GM18868 (cell line): ENCODE measurements around the gene TPST1.
A peak's percentile ranks its signal among the peaks of the same experiment; 100 is the strongest.
"Not testable (repeated sequence)": the region's sequence is repeated elsewhere in the genome, so short reads cannot be mapped to it uniquely, and the experiment has no call there.

Experiments
- ATAC-seq: cut with Tn5 transposase; IDR thresholded peaks from one replicate; pipeline ENCODE4 v1.9.1; 2021; ENCODE audit warnings: mild to moderate bottlenecking, moderate library complexity; ENCODE audit not compliant: unreplicated experiment

Gene TPST1

DNA sequence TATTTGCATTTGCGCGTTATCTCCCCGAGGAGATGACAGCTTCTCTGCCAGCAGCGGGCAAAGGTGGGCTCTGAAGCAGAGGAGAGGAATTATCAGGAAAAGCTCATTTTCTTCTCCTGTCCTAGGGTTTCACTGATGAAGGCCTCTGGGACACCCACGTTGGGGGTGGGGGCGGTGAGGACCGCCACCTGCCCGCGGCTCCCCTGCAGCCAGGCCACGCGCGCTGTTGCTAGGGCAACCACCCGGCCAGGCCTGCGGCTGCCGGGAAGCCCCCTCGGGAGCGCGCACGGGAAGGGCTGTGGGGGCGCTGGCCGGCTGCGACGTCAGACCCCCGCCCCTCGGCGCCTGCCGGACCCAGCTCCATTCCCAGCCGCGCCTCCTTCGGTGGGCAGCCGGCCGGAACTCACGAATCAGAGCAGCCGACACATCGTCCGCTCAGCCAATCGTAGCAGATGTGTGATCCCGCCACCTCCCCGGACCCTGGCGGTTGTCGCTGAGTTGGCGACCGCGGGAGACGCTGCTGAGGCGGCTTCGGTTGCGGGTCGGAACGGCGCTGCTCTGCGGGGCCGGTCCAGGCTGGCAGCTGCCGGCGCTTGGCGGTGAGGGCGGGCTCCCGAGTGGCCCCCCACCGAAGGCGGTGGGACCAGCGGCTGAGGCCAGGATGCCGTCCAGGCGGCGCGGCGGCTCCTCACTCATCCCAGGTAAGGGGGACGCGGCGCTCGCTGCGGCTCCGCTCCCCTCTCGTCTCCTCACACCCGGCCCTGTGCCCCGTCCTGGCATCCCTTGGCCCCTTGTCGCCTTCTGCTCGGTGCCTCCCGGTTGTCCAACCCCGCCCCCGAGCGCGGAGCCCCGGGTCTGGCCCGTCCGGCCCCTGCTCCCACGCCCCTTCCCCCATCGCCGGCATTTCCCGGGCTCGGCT lies at the start of gene TPST1:
Gene TPST1, plus strand, starts transcription at position 513 of the 919 bp plus-strand sequence. CDS start 35,092 bp downstream, outside the sequence.
- peak; percentile 93 for ATAC-seq

DNA sequence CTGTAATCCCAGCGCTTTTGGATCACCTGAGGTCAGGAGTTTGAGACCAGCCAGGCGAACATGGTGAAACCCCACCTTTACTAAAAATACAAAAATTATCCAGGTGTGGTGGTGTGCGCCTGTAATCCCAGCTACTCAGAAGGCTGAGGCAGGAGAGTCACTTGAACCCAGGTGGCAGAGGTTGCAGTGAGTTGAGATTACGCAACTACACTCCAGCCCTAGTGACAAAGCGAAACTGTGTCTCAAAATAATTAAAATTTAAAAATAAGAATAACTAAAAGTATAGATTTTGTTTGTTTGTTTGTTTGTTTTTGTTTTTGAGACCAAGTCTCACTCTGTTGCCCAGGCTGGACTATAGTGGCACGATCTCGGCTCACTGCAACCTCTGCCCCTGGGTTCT lies 49.1 kb upstream of the TPST1 start:
- ATAC-seq = not testable (repeated sequence)

DNA sequence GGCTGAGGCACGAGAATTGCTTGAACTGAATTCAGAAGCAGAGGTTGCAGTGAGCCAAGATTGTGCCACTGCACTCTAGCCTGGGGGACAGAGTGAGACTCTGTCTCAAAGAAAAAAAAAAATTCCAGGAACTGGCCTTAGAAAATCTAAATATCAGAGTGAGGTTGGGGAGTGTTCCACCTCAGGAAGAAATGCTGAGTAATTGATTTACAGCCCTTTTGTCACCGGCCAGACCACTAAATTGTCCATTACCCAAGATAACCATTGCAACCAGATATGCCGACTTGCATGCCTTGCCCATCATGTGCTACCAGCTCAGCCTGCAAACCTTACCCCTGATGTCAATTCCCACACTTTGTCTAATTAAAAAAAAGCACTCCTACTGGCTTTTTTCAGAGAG lies 48.1 kb upstream of the TPST1 start:
- ATAC-seq = no peak

DNA sequence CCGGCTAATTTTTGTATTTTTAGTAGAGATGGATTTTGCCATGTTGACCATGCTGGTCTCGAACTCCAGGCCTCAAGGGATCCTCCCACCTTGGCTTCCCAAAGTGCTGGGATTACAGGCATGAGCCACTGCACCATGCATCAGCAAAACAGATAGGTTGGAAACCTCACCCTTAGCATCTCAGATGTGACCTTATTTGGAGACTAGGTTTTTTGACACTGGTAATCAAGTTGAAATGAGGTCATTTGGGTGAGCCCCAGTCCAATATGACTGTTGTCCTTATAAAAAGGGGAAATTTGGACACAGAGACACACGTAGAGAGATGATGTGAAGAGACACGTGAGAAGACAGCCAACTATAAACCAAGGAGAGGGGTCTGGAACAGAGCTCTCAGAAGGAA lies 42.5 kb upstream of the TPST1 start:
- no peak for ATAC-seq

DNA sequence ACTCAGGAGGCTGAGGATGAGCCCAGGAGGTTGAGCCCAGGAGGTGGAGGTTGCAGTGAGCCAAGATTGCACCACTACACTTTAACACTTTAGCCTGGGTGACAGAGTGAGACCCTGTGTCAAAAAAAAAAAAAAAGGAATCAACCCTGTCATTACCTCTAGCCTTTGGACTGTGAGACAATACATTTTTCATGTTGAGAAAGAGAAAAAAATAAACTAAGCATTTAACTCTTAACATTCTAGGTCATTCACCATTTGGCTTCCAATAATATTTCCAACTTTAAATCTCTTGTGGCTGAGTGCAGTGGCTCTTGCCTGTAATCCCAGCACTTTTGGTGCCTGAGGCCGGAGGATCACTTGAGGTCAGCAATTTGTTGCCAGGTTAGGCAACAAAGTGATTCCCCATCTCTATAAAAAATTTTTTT lies 41.9 kb upstream of the TPST1 start:
- ATAC-seq = no peak

DNA sequence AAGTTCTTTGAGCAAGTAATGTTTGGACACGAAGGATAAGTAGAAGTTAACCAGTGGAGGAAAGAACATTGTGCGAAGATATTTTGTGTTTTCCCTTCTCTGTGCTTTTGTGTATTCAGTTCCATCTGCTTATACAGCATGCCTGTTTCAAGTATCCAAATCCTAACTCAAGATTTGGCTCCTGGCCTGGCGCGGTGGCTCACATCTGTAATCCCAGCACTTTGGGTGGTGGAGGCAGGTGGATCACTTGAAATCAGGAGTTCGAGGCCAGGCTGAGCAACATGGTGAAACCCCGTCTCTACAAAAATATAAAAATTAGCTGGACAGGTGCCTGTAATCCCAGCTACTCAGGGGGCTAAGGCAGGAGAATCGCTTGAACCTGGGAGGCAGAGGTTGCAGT lies 40.8 kb upstream of the TPST1 start:
- ATAC-seq = no peak

DNA sequence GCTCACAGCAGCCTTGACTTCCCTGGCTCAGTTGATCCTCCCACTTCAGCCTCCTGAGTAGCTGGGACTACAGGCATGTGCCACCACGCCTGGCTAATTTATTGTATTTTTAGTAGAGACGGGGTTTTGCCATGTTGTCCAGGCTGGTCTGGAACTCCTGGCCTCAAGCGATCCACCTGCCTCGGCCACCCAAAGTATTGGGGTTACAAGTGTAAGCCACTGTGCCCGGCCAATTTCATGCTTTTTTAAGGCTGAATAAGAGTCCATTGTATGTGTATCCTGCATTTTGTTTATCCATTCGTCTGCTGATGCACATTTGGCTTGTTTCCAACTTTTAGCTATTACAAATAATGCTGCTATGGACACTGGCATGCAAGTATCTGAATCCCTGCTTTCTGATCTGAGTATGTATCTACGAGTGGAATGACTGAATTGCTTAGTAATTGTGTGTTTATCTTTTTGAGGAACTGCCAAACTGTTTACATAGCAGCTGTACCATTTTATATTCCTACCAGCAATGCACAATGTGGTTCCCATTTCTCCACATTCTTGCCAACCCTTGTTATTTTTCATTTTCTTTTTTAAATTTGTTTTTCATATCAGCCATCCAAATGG lies 37.3 kb upstream of the TPST1 start:
- ATAC-seq = no peak

DNA sequence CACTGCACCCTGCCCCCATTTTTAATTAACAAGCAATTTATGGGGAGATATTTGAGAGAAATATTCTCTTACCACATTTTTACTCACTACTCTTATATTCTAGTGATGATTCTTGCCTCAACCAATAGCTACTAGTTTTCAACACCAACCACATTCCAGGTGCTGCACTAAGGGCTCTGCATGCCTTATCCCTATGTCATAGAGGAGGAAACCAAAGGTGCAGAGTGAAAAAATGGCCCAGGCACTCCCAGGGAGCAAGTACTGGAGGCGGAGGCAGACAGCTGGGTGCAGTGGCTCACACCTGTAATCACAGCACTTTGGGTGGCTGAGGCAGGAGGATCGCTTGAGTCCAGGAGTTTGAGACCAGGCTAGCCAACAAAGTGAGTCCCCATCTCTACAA lies 35.5 kb upstream of the TPST1 start:
- ATAC-seq = no peak

DNA sequence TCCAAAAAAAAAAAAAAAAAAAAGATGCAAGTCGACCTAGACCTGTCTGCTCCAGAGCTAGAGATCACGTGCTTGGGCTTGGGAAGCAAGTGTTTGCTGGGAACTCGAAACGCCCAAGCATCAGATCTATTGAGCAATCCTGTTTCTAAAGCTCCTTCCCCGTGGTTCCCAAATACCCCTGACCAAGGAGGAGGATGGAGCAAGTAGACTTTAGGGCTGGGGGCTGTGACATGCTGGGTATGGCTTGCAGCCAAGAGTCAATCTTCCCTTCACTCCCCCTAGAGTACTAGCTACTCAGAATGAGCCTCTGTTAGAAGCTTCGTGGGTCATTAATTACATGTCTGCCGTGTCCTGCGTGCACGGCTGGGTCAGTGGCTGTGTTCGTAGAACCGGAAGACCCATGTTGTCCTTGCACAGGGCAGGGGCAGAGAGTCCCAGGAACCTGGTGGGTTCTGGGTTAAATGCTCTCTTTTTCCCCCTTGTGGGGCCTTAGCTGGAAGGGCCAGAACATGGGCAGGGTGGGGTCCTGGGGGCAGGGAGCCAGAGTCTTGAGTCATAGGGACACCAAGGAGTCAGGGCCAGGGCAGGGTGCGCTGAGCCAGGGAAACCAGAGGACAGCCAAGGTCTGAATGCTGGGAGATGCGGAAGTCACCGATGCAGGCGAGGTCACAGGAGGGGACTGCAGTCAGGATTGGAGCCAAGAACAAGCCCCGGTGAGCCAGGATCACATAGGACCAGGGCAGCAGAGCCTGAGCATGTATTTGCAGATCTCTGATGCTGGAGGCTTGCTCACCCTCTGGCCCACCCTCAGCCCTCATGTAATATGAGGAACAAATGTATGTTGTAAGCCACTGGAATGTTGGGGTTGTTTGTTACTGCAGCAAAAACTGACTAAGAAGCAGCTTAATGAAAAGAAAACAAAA lies 34.6 kb upstream of the TPST1 start:
- no peak for ATAC-seq

DNA sequence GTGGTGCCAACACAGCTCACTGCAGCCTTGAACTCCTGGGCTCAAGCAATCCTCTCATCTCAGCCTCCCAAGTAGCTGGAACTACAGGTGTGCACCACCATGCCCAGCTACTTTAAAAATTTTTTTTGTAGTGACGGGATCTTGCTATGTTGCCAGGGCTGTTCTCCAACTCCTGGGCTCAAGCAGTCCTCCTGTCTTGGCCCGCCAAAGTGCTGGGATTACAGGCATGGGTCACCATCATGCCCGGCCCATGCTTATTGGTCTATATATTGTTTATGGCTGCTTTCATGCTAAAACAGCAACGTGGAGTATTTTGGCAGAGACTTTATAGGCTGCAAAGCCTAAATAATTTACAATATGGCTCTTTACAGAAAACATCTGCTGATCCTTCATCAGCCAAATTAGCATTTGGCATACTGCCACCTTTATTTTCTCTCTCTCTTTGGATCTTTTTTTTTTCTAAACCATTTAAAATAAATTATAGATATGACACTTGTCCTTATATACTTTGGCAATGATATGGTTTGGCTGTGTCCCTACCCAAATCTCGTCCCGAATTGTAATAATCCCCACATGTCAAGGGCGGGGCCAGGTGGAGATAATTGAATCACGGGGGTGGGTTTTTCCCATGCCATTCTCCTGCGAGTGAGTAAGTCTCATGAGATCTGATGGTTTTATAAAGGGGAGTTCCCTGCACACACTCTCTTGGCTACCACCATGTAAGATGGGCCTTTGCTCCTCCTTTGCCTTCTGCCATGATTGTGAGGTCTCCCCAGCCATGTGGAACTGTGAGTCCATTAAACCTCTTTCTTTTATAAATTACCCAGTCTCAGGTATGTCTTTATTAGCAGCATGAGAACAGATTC lies 32.4 kb upstream of the TPST1 start:
- ATAC-seq = not testable (repeated sequence)

DNA sequence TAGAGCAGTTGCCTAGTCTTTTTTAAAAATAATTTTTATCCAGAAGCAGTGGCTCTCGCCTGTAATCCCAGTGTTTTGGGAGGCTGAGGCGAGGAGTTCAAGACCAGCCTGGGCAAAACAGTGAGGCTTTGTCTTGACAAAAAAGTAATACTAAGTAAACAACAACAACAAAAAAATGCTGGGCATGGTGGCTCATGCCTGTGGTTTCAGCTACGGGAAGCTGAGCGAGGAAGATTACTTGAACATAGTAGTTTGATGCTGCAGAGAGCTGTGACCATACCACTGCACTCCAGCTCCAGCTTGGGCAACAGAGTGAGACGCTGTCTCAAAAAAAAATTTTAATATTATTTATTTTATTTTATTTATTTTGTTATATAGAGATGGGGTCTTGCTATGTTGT lies 31.3 kb upstream of the TPST1 start:
- no peak for ATAC-seq

DNA sequence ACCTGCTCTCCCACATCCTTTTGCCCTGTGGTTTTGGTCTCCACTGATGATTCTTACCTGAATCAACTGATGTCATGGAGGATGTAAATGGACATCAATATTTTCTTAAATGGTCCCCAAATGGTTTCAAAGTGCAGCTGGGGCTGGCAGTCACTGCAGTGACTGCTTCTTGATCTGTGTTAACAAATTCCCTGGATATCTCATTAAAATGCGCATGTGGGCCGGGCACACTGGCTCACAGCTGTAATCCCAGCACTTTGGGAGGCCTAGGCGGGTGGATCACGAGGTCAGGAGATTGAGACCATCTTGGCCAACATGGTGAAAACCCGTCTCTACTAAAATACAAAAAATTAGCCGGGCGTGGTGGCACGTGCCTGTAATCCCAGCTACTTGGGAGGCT lies 30.1 kb upstream of the TPST1 start:
- ATAC-seq = not testable (repeated sequence)

DNA sequence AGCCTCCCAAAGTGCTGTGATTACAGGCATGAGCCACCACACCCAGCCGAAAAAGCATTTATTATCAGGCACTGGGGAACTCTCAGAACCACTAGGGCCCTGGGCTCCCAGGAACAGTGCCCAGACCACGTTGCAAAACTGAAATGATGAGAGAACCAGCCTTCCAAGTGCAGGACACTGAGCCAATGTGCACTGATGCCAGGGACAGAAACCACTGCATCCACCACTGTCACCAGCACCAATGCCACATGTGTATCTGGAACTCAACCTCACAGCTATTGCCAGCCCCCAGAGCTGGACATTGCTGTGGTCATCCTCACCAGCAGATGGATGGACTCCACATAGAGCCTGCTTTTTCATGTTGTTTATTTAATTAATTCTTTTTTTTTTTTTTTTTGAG lies 28.2 kb upstream of the TPST1 start:
- ATAC-seq = no peak

DNA sequence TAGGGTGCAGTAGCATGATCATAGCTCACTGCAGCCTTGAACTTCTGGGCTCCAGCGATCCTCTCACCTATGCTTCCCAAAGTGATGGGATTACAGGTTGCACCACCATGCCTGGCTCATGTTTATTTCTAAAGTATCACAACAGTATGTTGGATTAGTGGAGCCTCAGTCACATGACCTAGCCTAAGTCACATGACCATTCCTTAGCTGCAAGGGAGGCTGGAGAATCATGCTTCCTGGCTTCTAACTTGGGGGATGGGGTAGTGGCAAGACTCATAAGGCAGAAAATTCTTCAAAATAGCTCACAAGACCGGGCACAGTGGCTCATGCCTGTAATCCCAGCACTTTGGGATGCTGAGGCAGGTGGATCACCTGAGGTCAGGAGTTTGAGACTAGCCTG lies 26.9 kb upstream of the TPST1 start:
- ATAC-seq = no peak

DNA sequence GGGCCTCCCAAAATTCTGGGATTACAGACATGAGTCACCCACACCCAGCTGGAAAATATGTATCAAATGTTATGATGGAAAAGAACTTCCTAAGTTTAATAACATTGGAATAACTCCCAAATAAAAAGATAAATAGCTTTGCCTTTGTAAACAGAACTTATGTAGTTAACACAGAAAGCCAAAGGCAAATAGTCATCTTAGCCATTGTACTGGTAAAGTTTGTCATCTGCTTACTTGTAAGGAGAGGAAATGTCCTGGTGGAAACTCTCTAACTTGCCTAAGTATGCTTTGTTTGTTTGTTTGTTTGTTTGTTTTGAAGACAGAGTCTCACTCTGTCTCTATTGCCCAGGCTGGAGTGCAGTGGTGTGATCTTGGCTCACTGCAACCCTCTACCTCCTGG lies 23.8 kb upstream of the TPST1 start:
- ATAC-seq = no peak

DNA sequence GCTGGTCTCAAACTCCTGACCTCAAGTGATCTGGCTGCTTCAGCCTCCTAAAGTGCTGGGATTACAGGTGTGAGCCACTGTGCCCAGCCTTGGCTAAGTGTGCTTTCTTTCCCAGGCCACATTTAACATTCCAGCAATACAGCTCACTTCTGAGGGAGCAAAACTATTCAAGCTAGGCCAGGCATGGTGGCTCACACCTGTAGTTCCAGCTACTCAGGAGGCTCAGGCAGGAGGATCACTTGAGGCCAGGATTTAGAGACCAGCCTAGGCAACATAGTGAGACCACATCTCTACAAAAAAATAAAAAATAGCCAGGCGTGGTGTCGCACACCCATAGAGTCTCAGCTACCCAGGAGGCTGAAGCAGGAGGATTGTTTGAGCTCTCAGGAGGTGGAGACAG lies 23.3 kb upstream of the TPST1 start:
- ATAC-seq = no peak

DNA sequence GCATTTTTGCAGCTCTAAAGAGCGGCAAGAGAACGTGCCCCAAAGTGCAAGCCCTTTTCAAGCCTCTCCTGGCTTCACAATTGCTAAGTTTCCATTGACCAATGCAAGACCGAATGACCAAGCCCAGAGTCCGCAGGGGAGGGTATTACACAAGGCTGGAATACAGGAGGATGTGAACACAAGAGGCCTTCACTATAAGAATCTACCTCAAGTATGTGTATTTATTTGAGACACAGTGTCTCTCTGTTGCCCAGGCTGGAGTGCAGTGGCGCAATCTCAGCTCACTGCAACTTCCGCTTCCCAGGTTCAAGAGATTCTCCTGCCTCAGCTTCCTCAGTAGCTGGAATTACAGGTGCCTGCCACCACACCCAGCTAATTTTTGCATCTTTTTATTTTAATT lies 22.2 kb upstream of the TPST1 start:
- no peak for ATAC-seq

DNA sequence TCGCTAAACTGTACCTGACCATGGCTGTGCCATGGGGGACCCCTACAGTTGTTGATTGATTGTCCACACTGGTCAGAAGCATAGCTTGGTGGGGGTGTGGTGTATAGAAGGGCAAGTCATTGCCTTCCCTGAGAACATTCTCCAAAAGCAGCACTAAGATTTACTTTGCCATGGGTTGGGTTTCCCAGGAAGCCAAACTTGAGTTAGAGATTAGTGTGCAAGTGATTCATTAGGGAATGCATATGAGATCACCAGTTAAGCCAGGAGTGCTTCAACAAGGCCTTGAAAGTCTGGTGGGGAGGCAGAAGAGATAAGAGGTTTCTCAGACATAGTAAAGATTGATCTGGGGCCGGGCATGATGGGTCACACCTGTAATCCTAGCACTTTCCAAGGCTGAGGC lies 21.4 kb upstream of the TPST1 start:
- ATAC-seq = no peak

DNA sequence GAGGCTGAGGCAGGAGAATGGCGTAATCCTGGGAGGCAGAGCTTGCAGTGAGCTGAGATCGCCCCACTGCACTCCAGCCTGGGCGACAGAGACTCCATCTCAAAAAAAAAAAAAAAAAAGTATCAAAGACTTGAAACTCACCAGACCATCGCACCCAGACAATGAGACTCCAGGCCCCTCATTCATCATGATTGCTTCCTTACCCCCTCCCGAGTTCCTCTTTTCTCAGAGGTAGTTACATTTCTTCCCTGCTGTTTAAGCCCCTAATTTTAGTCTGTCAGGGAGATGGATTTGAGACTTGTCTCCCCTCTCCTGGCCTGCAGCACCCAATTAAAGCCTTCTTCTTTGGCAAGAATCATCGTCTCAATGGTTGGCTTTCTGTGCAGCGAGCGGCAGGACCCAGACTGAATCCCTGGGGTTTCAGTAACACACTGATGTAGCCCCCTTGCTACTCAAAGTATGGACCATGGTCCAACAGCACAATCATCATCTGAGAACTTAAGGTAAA lies 19.4 kb upstream of the TPST1 start:
- ATAC-seq = no peak

DNA sequence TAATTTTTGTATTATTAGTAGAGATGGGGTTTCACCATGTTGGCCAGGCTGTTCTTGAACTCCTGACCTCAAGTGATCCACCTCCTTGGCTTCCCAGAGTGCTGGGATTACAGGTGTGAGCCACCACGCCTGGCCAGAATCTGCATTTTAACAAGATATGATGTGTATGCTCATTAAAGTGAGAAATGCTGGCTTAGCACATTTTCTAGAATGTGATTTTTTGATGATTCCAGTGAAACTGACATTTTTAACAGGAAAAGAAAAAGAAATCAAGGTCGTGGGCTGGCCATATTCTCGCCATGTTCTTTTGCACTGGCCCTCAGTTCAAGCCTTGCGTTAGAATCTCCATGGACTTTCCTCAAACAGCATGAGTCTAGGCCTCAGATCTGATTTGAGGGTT lies 18.1 kb upstream of the TPST1 start:
- ATAC-seq = no peak
